Measurements from ENCODE around the gene MXD3. TPM values are rescaled to one million over a fixed set of nuclear protein-coding genes. Genes with fewer than 3 reads are reported as not detected.

MXD3 gene
- total RNA-seq, 4 donors from 2014 or later: 4.9 to 19.8 (median 13.2) TPM

GRCh38 chr5:177330991-177331842 is 19.5 kb upstream of the MXD3 start:
- 81 to 89% methylated on average over 27 of the region's 27 CpGs for WGBS, 2 donors
- intact Hi-C loops (cut with DNase I; ENCODE audit: low total_unique reads): no loop called here
- no peak for DNase-seq (ENCODE audit: low spot score in 2 of 2)
- H3K4me3 ChIP-seq (ENCODE audit: low read depth, poor library complexity, severe bottlenecking): no peak overlapping the region
- TF ChIP-seq POLR2A (IDR thresholded peaks at IDR 0.05): no peak
- no peak for TF ChIP-seq CTCF (IDR thresholded peaks at IDR 0.05)

- intact Hi-C loops (cut with DNase I; ENCODE audit: low total_unique reads): no loop called here
- no peak for DNase-seq (ENCODE audit: low spot score in 2 of 2)
- TF ChIP-seq CTCF (IDR thresholded peaks at IDR 0.05) (no peak), POLR2A (IDR thresholded peaks at IDR 0.05) (no peak)
- H3K4me3 ChIP-seq (ENCODE audit: low read depth, poor library complexity, severe bottlenecking): no peak overlapping the region
- WGBS, 2 donors: 86 to 94% methylated on average over 6 of the region's 6 CpGs
Measured at GRCh38 chr5:177329883-177330282, 18.2 kb upstream of the MXD3 start.

- intact Hi-C loops (cut with DNase I; ENCODE audit: low total_unique reads): no loop called here
- WGBS, 2 donors: 85 to 89% methylated on average over 19 of the region's 19 CpGs
- H3K4me3 ChIP-seq (ENCODE audit: low read depth, poor library complexity, severe bottlenecking): no peak overlapping the region
- TF ChIP-seq CTCF (IDR thresholded peaks at IDR 0.05) (no peak), POLR2A (IDR thresholded peaks at IDR 0.05) (no peak)
- no peak for DNase-seq (ENCODE audit: low spot score in 2 of 2)
Measured at GRCh38 chr5:177328545-177329231, 17.0 kb upstream of the MXD3 start.

- TF ChIP-seq CTCF (IDR thresholded peaks at IDR 0.05) (no peak), POLR2A (IDR thresholded peaks at IDR 0.05) (no peak)
- 73 to 75% methylated on average over 28 of the region's 28 CpGs for whole genome bisulfite sequencing, 2 donors
- H3K4me3 ChIP-seq (ENCODE audit: low read depth, poor library complexity, severe bottlenecking): no peak overlapping the region
- DNase-seq (ENCODE audit: low spot score in 2 of 2): no peak
- intact Hi-C loops (cut with DNase I; ENCODE audit: low total_unique reads): no loop called here
Measured at GRCh38 chr5:177327539-177328522, 16.1 kb upstream of the MXD3 start.

GRCh38 chr5:177325868-177326381 is 14.2 kb upstream of the MXD3 start:
- intact Hi-C loops (cut with DNase I; ENCODE audit: low total_unique reads): no loop called here
- no peak for DNase-seq (ENCODE audit: low spot score in 2 of 2)
- 83 to 88% methylated on average over 1 of the region's 1 CpG for WGBS, 2 donors
- TF ChIP-seq POLR2A (IDR thresholded peaks at IDR 0.05): no peak
- TF ChIP-seq CTCF (IDR thresholded peaks at IDR 0.05): no peak
- H3K4me3 ChIP-seq (ENCODE audit: low read depth, poor library complexity, severe bottlenecking): no peak overlapping the region
